ENCODE results near the gene IL1RAPL1.

DNA sequence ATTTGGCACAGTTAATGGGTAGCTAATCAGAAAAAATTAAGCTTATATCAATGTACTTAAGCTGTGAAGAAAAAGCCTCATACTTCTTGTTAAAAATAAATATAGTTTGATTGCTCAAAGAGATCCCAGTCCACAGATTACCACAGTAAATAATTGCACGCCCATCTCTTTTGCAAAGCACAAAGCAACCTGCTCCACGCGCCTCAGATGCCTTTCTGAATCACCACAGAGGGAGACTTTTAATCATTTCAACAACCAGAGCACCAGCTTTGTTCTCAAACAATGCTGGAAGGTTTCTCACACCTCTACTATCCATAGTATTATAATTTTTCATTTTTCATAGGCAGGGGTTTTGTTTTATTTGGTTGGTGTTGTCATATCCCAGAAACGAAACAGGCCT lies 1289.5 kb downstream of the IL1RAPL1 start:
- no peak for TF ChIP-seq YY1 (IDR thresholded peaks at IDR 0.05; ENCODE audit: insufficient read depth, insufficient read length)
- no peak for TF ChIP-seq SUZ12 (IDR thresholded peaks at IDR 0.05; ENCODE audit: extremely low read depth, insufficient read depth, insufficient read length)
- TF ChIP-seq ZNF274 (IDR thresholded peaks at IDR 0.05; ENCODE audit: low read depth, low read length), result no peak

All from NT2/D1 (cell line).